BE2C (cell line): ENCODE results near the gene KIFC3.
A peak's percentile ranks its signal among the peaks of the same experiment; 100 is the strongest.

Experiments used
- DNase-seq: peaks from one replicate; pipeline ENCODE4 v3.0.0-alpha.2; 2020
- H3K27me3 ChIP-seq: fragments of 250-450 bp; sonication (Bioruptor Pico); 2 replicates; pipeline ENCODE4 v1.5.1; 2020; ENCODE audit warnings: mild to moderate bottlenecking
- H3K36me3 ChIP-seq: fragments of 250-450 bp; sonication (Bioruptor Pico); 2 replicates; pipeline ENCODE4 v1.5.1; 2020; ENCODE audit warnings: mild to moderate bottlenecking
- H3K4me1 ChIP-seq: fragments of 250-450 bp; sonication (Bioruptor Pico); 2 replicates; pipeline ENCODE4 v1.5.1; 2020
- H3K4me3 ChIP-seq: 2 replicates; pipeline ENCODE4 v1.5.1; 2011; ENCODE audit warnings: low read depth, low read length
- H3K9me3 ChIP-seq: fragments of 250-450 bp; sonication (Bioruptor Pico); 2 replicates; pipeline ENCODE4 v1.5.1; 2020
- CTCF ChIP-seq: IDR thresholded peaks from 2 replicates; pipeline ENCODE4 v1.5.1; 2012; ENCODE audit warnings: mild to moderate bottlenecking, low read depth, low read length

The KIFC3 gene

GRCh38 chr16:57762365-57763040 lies 39.8 kb downstream of the KIFC3 start:
- no peak for DNase-seq
- Histone ChIP-seq H3K27me3 (no peaks in the 10 kb centered on the region), H3K4me1 (peaks cover 20% of the 10 kb centered on the region), H3K9me3 (no peaks in the 10 kb centered on the region), H3K4me3 (no peak overlapping the region), H3K36me3 (peaks cover 8% of the 10 kb centered on the region)
- TF ChIP-seq CTCF, result no peak

- no peaks in the 10 kb centered on the region for H3K27me3 ChIP-seq
- TF ChIP-seq CTCF, result no peak
Observed at GRCh38 chr16:57761957-57762356, 40.3 kb downstream of the KIFC3 start.

GRCh38 chr16:57761301-57761700 lies 41.0 kb downstream of the KIFC3 start:
- Histone ChIP-seq H3K9me3 (no peaks in the 10 kb centered on the region), H3K4me1 (peaks cover 20% of the 10 kb centered on the region), H3K4me3 (no peak overlapping the region), H3K27me3 (no peaks in the 10 kb centered on the region), H3K36me3 (peaks cover 8% of the 10 kb centered on the region)
- TF ChIP-seq CTCF, result no peak
- no peak for DNase-seq

More at GRCh38 chr16:57761957-57762356, 40.3 kb downstream of the KIFC3 start:
- H3K4me3 ChIP-seq, result no peak overlapping the region
- DNase-seq, result no peak
- no peaks in the 10 kb centered on the region for H3K9me3 ChIP-seq
- H3K4me1 ChIP-seq, result peaks cover 20% of the 10 kb centered on the region
- peaks cover 8% of the 10 kb centered on the region for H3K36me3 ChIP-seq

GRCh38 chr16:57760357-57761160 lies 41.7 kb downstream of the KIFC3 start:
- Histone ChIP-seq H3K9me3 (no peaks in the 10 kb centered on the region), H3K4me3 (no peak overlapping the region), H3K27me3 (no peaks in the 10 kb centered on the region), H3K36me3 (peaks cover 12% of the 10 kb centered on the region), H3K4me1 (peaks cover 16% of the 10 kb centered on the region)
- no peak for TF ChIP-seq CTCF
- DNase-seq, result peak; percentile 12

- peak; percentile 8 for DNase-seq
- no peak for TF ChIP-seq CTCF
- Histone ChIP-seq H3K4me1 (peaks cover 11% of the 10 kb centered on the region), H3K9me3 (no peaks in the 10 kb centered on the region), H3K4me3 (no peak overlapping the region), H3K36me3 (peaks cover 14% of the 10 kb centered on the region), H3K27me3 (no peaks in the 10 kb centered on the region)
Observed at GRCh38 chr16:57759541-57760356, 42.5 kb downstream of the KIFC3 start.
